Neural cell (in vitro differentiated cells): Measurements from ENCODE around the gene SKA2. TPM values are rescaled to one million over a fixed set of nuclear protein-coding genes. Genes with fewer than 3 reads are reported as not detected.

Experiments used
- H2AFZ ChIP-seq: fragments of 200-600, 300-800 bp; sonication (generic), shearing (Covaris generic); 2 replicates; pipeline ENCODE4 v1.6.0; 2014; ENCODE audit warnings: low read depth, mild to moderate bottlenecking, antibody characterized with exemption, low read length, moderate library complexity
- H3F3A ChIP-seq: fragments of 200-600 bp; shearing (Covaris generic); 2 replicates; pipeline ENCODE4 v1.6.1; 2016; ENCODE audit warnings: mild to moderate bottlenecking, moderate library complexity, mixed read lengths, antibody characterized with exemption, low read length; ENCODE audit not compliant: insufficient read depth, poor library complexity, severe bottlenecking
- H3K27ac ChIP-seq: fragments of 200-600, 300-800 bp; sonication (generic), shearing (Covaris generic); 2 replicates; pipeline ENCODE4 v1.5.1; 2014; ENCODE audit warnings: mild to moderate bottlenecking, low read length, moderate library complexity
- H3K27me3 ChIP-seq: fragments of 300-800, 200-600 bp; sonication (generic), shearing (Covaris generic); 2 replicates; pipeline ENCODE4 v1.6.0; 2014; ENCODE audit warnings: mild to moderate bottlenecking, low read depth, low read length, moderate library complexity; ENCODE audit not compliant: insufficient read depth
- H3K36me3 ChIP-seq: fragments of 300-800, 200-600 bp; sonication (generic), shearing (Covaris generic); 2 replicates; pipeline ENCODE4 v1.5.1; 2014; ENCODE audit warnings: mild to moderate bottlenecking, antibody characterized with exemption, low read length, moderate library complexity; ENCODE audit not compliant: insufficient read depth
- H3K4me2 ChIP-seq: fragments of 300-800, 200-600 bp; sonication (generic), shearing (Covaris generic); 2 replicates; pipeline ENCODE4 v1.6.0; 2014; ENCODE audit warnings: mild to moderate bottlenecking, low read length
- H3K4me3 ChIP-seq: fragments of 300-800, 200-600 bp; sonication (generic), shearing (Covaris generic); 2 replicates; pipeline ENCODE4 v1.5.1; 2014; ENCODE audit warnings: mild to moderate bottlenecking, low read length, moderate library complexity
- H3K79me2 ChIP-seq: fragments of 200-600 bp; shearing (Covaris generic); replicated peaks from 2 replicates; pipeline ENCODE4 v1.6.0; 2014; ENCODE audit warnings: mild to moderate bottlenecking, low read length, moderate library complexity; ENCODE audit not compliant: insufficient read depth
- H3K9ac ChIP-seq: fragments of 300-800, 200-600 bp; sonication (generic), shearing (Covaris generic); 2 replicates; pipeline ENCODE4 v1.6.1; 2016; ENCODE audit warnings: mild to moderate bottlenecking, low read length, mixed read lengths
- H3K9me2 ChIP-seq: fragments of 200-600 bp; shearing (Covaris generic); 2 replicates; pipeline ENCODE4 v1.6.1; 2016; ENCODE audit warnings: mild to moderate bottlenecking, low read length, mixed read lengths; ENCODE audit not compliant: insufficient read depth
- H3K9me3 ChIP-seq: fragments of 200-600, 300-800 bp; sonication (generic), shearing (Covaris generic); 2 replicates; pipeline ENCODE4 v1.6.1; 2016; ENCODE audit warnings: mild to moderate bottlenecking, mixed run types, low read length, moderate library complexity, mixed read lengths
- H4K20me1 ChIP-seq: fragments of 200-600 bp; shearing (Covaris generic); 2 replicates; pipeline ENCODE4 v1.6.1; 2016; ENCODE audit warnings: mild to moderate bottlenecking, mixed run types; ENCODE audit not compliant: insufficient read depth
- CTCF ChIP-seq: fragments of 450-650 bp; IDR thresholded peaks from 2 replicates; pipeline ENCODE4 v1.5.1; 2014; ENCODE audit warnings: antibody characterized with exemption, mild to moderate bottlenecking, moderate library complexity; ENCODE audit not compliant: poor library complexity, severe bottlenecking
- EP300 ChIP-seq: fragments of 450-650 bp; conservative IDR thresholded peaks from 2 replicates; pipeline ENCODE4 v1.6.1; 2014; ENCODE audit warnings: antibody characterized with exemption, mild to moderate bottlenecking, moderate library complexity; ENCODE audit not compliant: poor library complexity, severe bottlenecking
- EZH2 ChIP-seq: fragments of 200-600, 300-800 bp; shearing (Covaris generic), sonication (generic); IDR thresholded peaks from 2 replicates; pipeline ENCODE4 v1.6.1; 2014; ENCODE audit warnings: antibody characterized with exemption, low read length, borderline replicate concordance, mild to moderate bottlenecking; ENCODE audit not compliant: insufficient read depth, poor library complexity, severe bottlenecking
- MXI1 ChIP-seq: fragments of 450-650 bp; conservative IDR thresholded peaks from 2 replicates; pipeline ENCODE4 v1.6.1; 2014; ENCODE audit warnings: antibody characterized with exemption, mild to moderate bottlenecking; ENCODE audit not compliant: poor library complexity, severe bottlenecking
- POLR2AphosphoS5 ChIP-seq: IDR thresholded peaks from 2 replicates; pipeline ENCODE4 v1.6.1; 2012
- RAD21 ChIP-seq: fragments of 450-650 bp; conservative IDR thresholded peaks from 2 replicates; pipeline ENCODE4 v1.6.1; 2014; ENCODE audit warnings: antibody characterized with exemption, mild to moderate bottlenecking, moderate library complexity
- REST ChIP-seq: IDR thresholded peaks from 2 replicates; pipeline ENCODE4 v1.6.1; 2012; ENCODE audit warnings: borderline replicate concordance
- SMC3 ChIP-seq: fragments of 450-650 bp; conservative IDR thresholded peaks from 2 replicates; pipeline ENCODE4 v1.6.1; 2014; ENCODE audit warnings: antibody characterized with exemption, mild to moderate bottlenecking, moderate library complexity; ENCODE audit not compliant: poor library complexity
- TAF1 ChIP-seq: IDR thresholded peaks from 2 replicates; pipeline ENCODE4 v1.6.1; 2012; ENCODE audit warnings: low read depth
- polyA plus RNA-seq: library from polyadenylated mRNA; depleted of rRNA; stranded (reverse); fragments of >200 nt; gene quantifications from 2 replicates; pipeline ENCODE4 v1.2.3, GENCODE V29; 2014

Gene SKA2
- polyA plus RNA-seq, 1 donor from 2014 or later: 336 TPM

GRCh38 chr17:59069856-59070255 lies 85.1 kb downstream of the SKA2 start:
- H3K9me2 ChIP-seq: no peaks in the 10 kb centered on the region
- no peak overlapping the region for H2AFZ ChIP-seq
- no peak overlapping the region for H3K4me3 ChIP-seq
- TF ChIP-seq EZH2: no peak
- H3K27me3 ChIP-seq: no peaks in the 10 kb centered on the region
- no peaks in the 10 kb centered on the region for H3K79me2 ChIP-seq
- H3K9me3 ChIP-seq: no peaks in the 10 kb centered on the region
- H3K36me3 ChIP-seq: peaks cover 5% of the 10 kb centered on the region
- H3K4me2 ChIP-seq: no peak overlapping the region
- H4K20me1 ChIP-seq: no peaks in the 10 kb centered on the region
- no peak overlapping the region for H3K27ac ChIP-seq
- no peaks in the 10 kb centered on the region for H3F3A ChIP-seq
- no peak overlapping the region for H3K9ac ChIP-seq

- Histone ChIP-seq H3K27ac (no peak overlapping the region), H3K9me2 (no peaks in the 10 kb centered on the region), H3K9me3 (no peaks in the 10 kb centered on the region), H3F3A (no peaks in the 10 kb centered on the region), H3K27me3 (no peaks in the 10 kb centered on the region), H3K4me3 (no peak overlapping the region), H3K9ac (no peak overlapping the region), H4K20me1 (no peaks in the 10 kb centered on the region), H3K36me3 (peaks cover 5% of the 10 kb centered on the region), H2AFZ (no peak overlapping the region), H3K79me2 (peaks cover 4% of the 10 kb centered on the region), H3K4me2 (no peak overlapping the region)
- no peak for TF ChIP-seq REST
- no peak for TF ChIP-seq EZH2
- no peak for TF ChIP-seq RAD21
- TF ChIP-seq MXI1: no peak
- TF ChIP-seq TAF1: no peak
- no peak for TF ChIP-seq EP300
- no peak for TF ChIP-seq POLR2AphosphoS5
- no peak for TF ChIP-seq CTCF
- TF ChIP-seq SMC3: no peak
These were observed 87.2 kb downstream of the SKA2 start for GRCh38 chr17:59067756-59068155.

GRCh38 chr17:59067340-59067739 lies 87.6 kb downstream of the SKA2 start:
- Histone ChIP-seq H3K27me3 (no peaks in the 10 kb centered on the region), H3K27ac (no peak overlapping the region), H3K9me3 (no peaks in the 10 kb centered on the region), H2AFZ (no peak overlapping the region), H3K79me2 (peaks cover 4% of the 10 kb centered on the region), H3K9ac (no peak overlapping the region), H3F3A (no peaks in the 10 kb centered on the region), H4K20me1 (no peaks in the 10 kb centered on the region), H3K4me2 (no peak overlapping the region), H3K4me3 (no peak overlapping the region), H3K9me2 (no peaks in the 10 kb centered on the region), H3K36me3 (peaks cover 5% of the 10 kb centered on the region)
- TF ChIP-seq SMC3 (no peak), RAD21 (no peak), MXI1 (no peak), CTCF (no peak), EP300 (no peak), TAF1 (no peak), POLR2AphosphoS5 (no peak), EZH2 (no peak)
